GM12878 (cell line): ENCODE measurements around the gene CRYAB. TPM values are rescaled to one million over a fixed set of nuclear protein-coding genes. Genes with fewer than 3 reads are reported as not detected.

Source experiments
- ATAC-seq: fragments of 200-7000 bp; cut with Tn5 transposase; 3 replicates; pipeline ENCODE4 v1.9.1; 2020; ENCODE audit warnings: mild to moderate bottlenecking, moderate library complexity
- BruUV-seq: library from RNA; stranded (reverse); fragments of 400-500 nt; replicated peaks from 2 replicates; lab custom pipeline; 2021; lab: Mats Ljungman, UMichigan
- CTCF ChIA-PET: fragments of 300-600 bp; sonication (Branson Sonifier 250); formaldehyde crosslinking; extraction: SDS; loops from one replicate; lab custom pipeline; 2021; ENCODE audit warnings: inconsistent platforms; lab: Yijun Ruan, JAX
- POLR2A ChIA-PET: fragments of 350-600 bp; formaldehyde crosslinking; extraction: SDS; loops from one replicate; lab custom pipeline; 2021; ENCODE audit warnings: inconsistent platforms; lab: Charles Lee
- RAD21 ChIA-PET: fragments of 300-600 bp; sonication (Branson Sonifier 250); formaldehyde crosslinking; loops from one replicate; lab custom pipeline; 2023; ENCODE audit warnings: antibody characterized with exemption; ENCODE audit not compliant: unreplicated experiment; lab: Charles Lee
- SMC1A ChIA-PET: fragments of 300-600 bp; sonication (Branson Sonifier 250); formaldehyde crosslinking; loops from one replicate; lab custom pipeline; 2023; ENCODE audit not compliant: unreplicated experiment, uncharacterized antibody; lab: Charles Lee
- DNase-seq: peaks from one replicate; pipeline ENCODE4 v3.0.0-alpha.2; 2011; ENCODE audit warnings: low read depth, low spot score
- FAIRE-seq: peaks from 3 replicates; lab custom pipeline; 2011; peaks lifted over from hg19 to GRCh38; lab: Jason Lieb, UNC
- H2AFZ ChIP-seq: 2 replicates; pipeline ENCODE4 v1.6.0; 2011; ENCODE audit warnings: low read depth, low read length, control low read depth; ENCODE audit not compliant: control insufficient read depth
- H3K27ac ChIP-seq: 2 replicates; pipeline ENCODE4 v1.5.1; 2011; ENCODE audit warnings: control low read depth; ENCODE audit not compliant: control insufficient read depth, insufficient read depth
- H3K27me3 ChIP-seq, 2 experiments: replicated peaks in 1 of 2; 2 replicates each; pipeline versions ENCODE4 v1.6.0 to v1.6.1; 2011; ENCODE audit warnings: low read length in 1 of 2; ENCODE audit not compliant: control insufficient read depth in 2 of 2, insufficient read depth in 2 of 2
- H3K36me3 ChIP-seq, 2 experiments: 2 replicates each; pipeline ENCODE4 v1.5.1; 2011; ENCODE audit warnings: low read length in 1 of 2; ENCODE audit not compliant: control insufficient read depth in 2 of 2, insufficient read depth in 2 of 2
- H3K4me1 ChIP-seq: 2 replicates; pipeline ENCODE4 v1.6.1; 2011; ENCODE audit warnings: mild to moderate bottlenecking, low read length, moderate library complexity, mixed read lengths; ENCODE audit not compliant: control insufficient read depth, insufficient read depth
- H3K4me2 ChIP-seq: 2 replicates; pipeline ENCODE4 v1.6.0; 2011; ENCODE audit warnings: control low read depth; ENCODE audit not compliant: control insufficient read depth, insufficient read depth
- H3K4me3 ChIP-seq: fragments of 200-600 bp; sonication (generic); 2 replicates; pipeline ENCODE4 v1.5.1; 2016
- H3K79me2 ChIP-seq: 2 replicates; pipeline ENCODE4 v1.6.0; 2011; ENCODE audit warnings: low read length; ENCODE audit not compliant: control insufficient read depth, insufficient read depth
- H3K9ac ChIP-seq: 2 replicates; pipeline ENCODE4 v1.8.0; 2011; ENCODE audit warnings: low read length, control low read depth, mixed read lengths; ENCODE audit not compliant: control insufficient read depth, insufficient read depth
- H3K9me3 ChIP-seq: replicated peaks from 3 replicates; pipeline ENCODE4 v1.5.1; 2011; ENCODE audit warnings: mild to moderate bottlenecking, low read length; ENCODE audit not compliant: control insufficient read depth, insufficient read depth
- H4K20me1 ChIP-seq: 2 replicates; pipeline ENCODE4 v1.6.0; 2011; ENCODE audit not compliant: control insufficient read depth, insufficient read depth
- BCL11A ChIP-seq: IDR thresholded peaks from 2 replicates; pipeline ENCODE4 v1.6.1; 2011; ENCODE audit warnings: low read depth, low read length
- CBX3 ChIP-seq: fragments of 200-600 bp; sonication (generic); IDR thresholded peaks from 2 replicates; pipeline ENCODE4 v1.6.1; 2016; ENCODE audit warnings: low read depth, borderline replicate concordance
- CUX1 ChIP-seq: IDR thresholded peaks from 2 replicates; pipeline ENCODE4 v1.6.1; 2012; ENCODE audit warnings: improper control_type of control experiment, low read depth, low read length; ENCODE audit not compliant: insufficient replicate concordance
- IKZF2 ChIP-seq, 2 experiments: fragments of 450-650 bp; IDR thresholded peaks; 2 replicates each; pipeline ENCODE4 v1.6.1; 2017; ENCODE audit warnings: mild to moderate bottlenecking in 2 of 2, moderate library complexity in 2 of 2
- IRF5 ChIP-seq: fragments of 450-650 bp; IDR thresholded peaks from 2 replicates; pipeline ENCODE4 v1.6.1; 2017; ENCODE audit warnings: borderline replicate concordance
- JUNB ChIP-seq: IDR thresholded peaks from 2 replicates; pipeline ENCODE4 v1.6.1; 2016; ENCODE audit warnings: antibody characterized with exemption, mild to moderate bottlenecking
- MEF2A ChIP-seq: IDR thresholded peaks from 2 replicates; pipeline ENCODE4 v1.6.1; 2011; ENCODE audit warnings: low read depth, mild to moderate bottlenecking, low read length, moderate library complexity; ENCODE audit not compliant: insufficient read depth
- MYC ChIP-seq: IDR thresholded peaks from 2 replicates; pipeline ENCODE4 v1.6.1; 2011; ENCODE audit warnings: mild to moderate bottlenecking, low read length, moderate library complexity, inconsistent platforms; ENCODE audit not compliant: insufficient read depth, insufficient replicate concordance, insufficient read length, severe bottlenecking
- NFYB ChIP-seq: IDR thresholded peaks from 2 replicates; pipeline ENCODE4 v1.6.1; 2011; ENCODE audit warnings: low read depth, mild to moderate bottlenecking, low read length, improper control_type of control experiment, moderate library complexity; ENCODE audit not compliant: insufficient read depth
- PBX3 ChIP-seq: IDR thresholded peaks from 2 replicates; pipeline ENCODE4 v1.6.1; 2011; ENCODE audit warnings: mild to moderate bottlenecking, low read depth, low read length, moderate library complexity; ENCODE audit not compliant: insufficient replicate concordance
- RBBP5 ChIP-seq: fragments of 200-600 bp; sonication (generic); conservative IDR thresholded peaks from 2 replicates; pipeline ENCODE4 v1.6.1; 2016
- RFX5 ChIP-seq: IDR thresholded peaks from 2 replicates; pipeline ENCODE4 v1.6.1; 2011; ENCODE audit warnings: low read depth, low read length, improper control_type of control experiment
- SIN3A ChIP-seq: IDR thresholded peaks from 2 replicates; pipeline ENCODE4 v1.6.1; 2012; ENCODE audit warnings: low read depth, low read length, improper control_type of control experiment
- SP1 ChIP-seq: IDR thresholded peaks from one replicate; pipeline ENCODE4 v1.6.1; 2011; ENCODE audit warnings: low read depth, low read length
- SUZ12 ChIP-seq: fragments of 200-600 bp; sonication (generic); IDR thresholded peaks from one replicate; pipeline ENCODE4 v1.6.1; 2018; ENCODE audit warnings: antibody characterized with exemption, mild to moderate bottlenecking; ENCODE audit not compliant: unreplicated experiment
- TCF7 ChIP-seq: IDR thresholded peaks from 2 replicates; pipeline ENCODE4 v1.6.1; 2014; ENCODE audit warnings: antibody characterized with exemption, borderline replicate concordance
- ZZZ3 ChIP-seq: IDR thresholded peaks from 2 replicates; pipeline ENCODE4 v1.6.1; 2011; ENCODE audit warnings: low read depth; ENCODE audit not compliant: control insufficient read depth, insufficient read length
- WGBS: methylation state at CpG from one replicate; pipeline ENCODE4 v1.1.6; 2016; ENCODE audit warnings: low lambda C conversion rate; ENCODE audit not compliant: insufficient replicate concordance, insufficient coverage; ENCODE audit errors: missing lambda C conversion rate; 5-methylcytosine and 5-hydroxymethylcytosine counted together
- in situ Hi-C: fragments of 300-500 bp; cut with MboI; formaldehyde crosslinking; loops from 9 replicates; pipeline ENCODE4 v1.14.3; 2018; ENCODE audit warnings: mixed read lengths
- intact Hi-C: fragments of 100-400 bp; cut with micrococcal nuclease; formaldehyde crosslinking; loops from one replicate; pipeline ENCODE4 v1.14.2; 2022; ENCODE audit not compliant: unreplicated experiment
- polyA plus RNA-seq, 11 experiments: library from polyadenylated mRNA; depleted of rRNA in 4 of 11; unstranded in 6 of 11; stranded (reverse) in 5 of 11; fragments of >200 nt; fragmentation: Nextera tagmentation in 4 of 11; fragmentation: Illumina TruSeq in 1 of 11; extraction: Ambion mirVana in 4 of 11; extraction: Trizol in 1 of 11; gene quantifications; 1 replicate in 1 of 11; 2 replicates in 10 of 11; pipeline versions ENCODE4 v1.2.1 to v1.2.3, GENCODE V29; 2011 to 2016; ENCODE audit warnings: inconsistent platforms in 2 of 11, missing spikeins in 2 of 11, low read depth in 1 of 11
- total RNA-seq, 4 experiments: library from RNA; depleted of rRNA in 3 of 4; stranded (reverse); fragments of >200 nt in 3 of 4; fragmentation: Illumina TruSeq in 1 of 4; extraction: Trizol in 1 of 4; gene quantifications; 2 replicates each; pipeline versions ENCODE4 v1.2.1 to v1.2.3, GENCODE V29; 2013 to 2021

Gene CRYAB
- total and polyA plus RNA-seq, 10 of the 15 experiments (the other 5 are each of a cell fraction or from before 2014, with no cell fraction given) = 0.72 to 1.0 TPM; not detected in 8

- H3K27ac ChIP-seq = peak overlapping the region; percentile 35; the same call in 1 of the 2 replicates
- TF ChIP-seq MEF2A (no peak), JUNB (peak; percentile 82), RBBP5 (no peak), CUX1 (no peak), PBX3 (no peak), SIN3A (no peak), ZZZ3 (no peak), RFX5 (no peak), TCF7 (no peak), NFYB (no peak), MYC (no peak), BCL11A (peak; percentile 71), IRF5 (no peak), SP1 (no peak), IKZF2 (IDR thresholded peaks at IDR 0.05) (peak; percentile 75 to 77), CBX3 (no peak), SUZ12 (no peak)
Observed at GRCh38 chr11:111938687-111939160, 27.2 kb upstream of the CRYAB start.

More at GRCh38 chr11:111938687-111939160, 27.2 kb upstream of the CRYAB start:
- 0 out of 4 replicates have a peak, but pooled peaks cover 0 to 1% of the 10 kb centered on the region in 2 experiments for H3K27me3 ChIP-seq
- no peaks in the 10 kb centered on the region for H3K79me2 ChIP-seq
- ATAC-seq (peak; percentile 93), FAIRE-seq (peak; percentile 59), DNase-seq (peak; percentile 71)
- no peaks in the 10 kb centered on the region for H3K9me3 ChIP-seq
- 0% methylated on average over 7 of the region's 7 CpGs for WGBS
- no peak overlapping the region for H3K9ac ChIP-seq
- peak overlapping the region; percentile 40; the same call in 1 of the 2 replicates for H2AFZ ChIP-seq
- H3K4me3 ChIP-seq = peak overlapping the region; percentile 47
- ChIA-PET SMC1A (interaction anchor here (0.6 to 1.4 kb wide), 8 partner anchors 9 to 343 kb away, joined by 3 to 6 read pairs (median 3); no protein-coding TSS in a partner anchor), CTCF (interaction anchor here (0.8 to 3.4 kb wide), 8 partner anchors 9 to 1351 kb away, joined by 3 to 16 read pairs (median 4); no protein-coding TSS in a partner anchor), RAD21 (interaction anchor here (0.8 to 10.8 kb wide), 5 partner anchors 12 to 90 kb away, joined by 3 to 109 read pairs (median 4); partner anchors contain the start of gene ALG9), POLR2A (no interaction called here)
- H3K36me3 ChIP-seq = no peaks in the 10 kb centered on the region
- intact Hi-C loops = loop anchor here (10.0 kb wide), 1 partner anchor 236 kb away; the partner anchor contains the start of gene BCO2
- peaks cover 22% of the 10 kb centered on the region for H3K4me1 ChIP-seq
- no TSS peak for BruUV-seq
- H4K20me1 ChIP-seq = no peaks in the 10 kb centered on the region
- H3K4me2 ChIP-seq = peak overlapping the region; percentile 80
- in situ Hi-C loops = loop anchor here (10.0 kb wide), 1 partner anchor 336 kb away; no protein-coding TSS in a partner anchor
